ENCODE measurements around the gene DET1. TPM values are rescaled to one million over a fixed set of nuclear protein-coding genes. Genes with fewer than 3 reads are reported as not detected.

Gene DET1
- polyA plus RNA-seq, 1 of the 3 experiments (the other 2 are of a cell fraction) = 4.5 TPM

- Histone ChIP-seq H3K36me3 (replicated peaks in 1 of 2; ENCODE audit: control insufficient read depth in 1 of 2, insufficient read depth in 2 of 2, low read length in 1 of 2) (no peaks in the 10 kb centered on the region), H3K27me3 (ENCODE audit: insufficient read depth) (no peaks in the 10 kb centered on the region), H3K27ac (ENCODE audit: low read depth in 2 of 2, low read length in 1 of 2) (no peak overlapping the region), H3F3A (replicated peaks; ENCODE audit: insufficient read depth) (no peaks in the 10 kb centered on the region), H4K20me1 (ENCODE audit: insufficient read depth) (no peaks in the 10 kb centered on the region), H3K4me1 (ENCODE audit: control insufficient read depth in 1 of 2, insufficient read depth in 2 of 2, low read depth in 1 of 2, low read length in 1 of 2) (peaks cover 0 to 3% of the 10 kb centered on the region in 2 experiments; a peak in 1 of 4 replicates), H3K4me3 (ENCODE audit: low read depth in 2 of 2, low read length in 1 of 2) (no peak overlapping the region), H3K9me2 (no peaks in the 10 kb centered on the region), H3K9ac (no peak overlapping the region), H3K79me2 (ENCODE audit: insufficient read depth) (no peaks in the 10 kb centered on the region), H3K4me2 (no peak overlapping the region), H2AFZ (ENCODE audit: low read depth) (no peak overlapping the region), H3K9me3 (no peaks in the 10 kb centered on the region)
- WGBS (ENCODE audit: low lambda C conversion rate) = 23% methylated on average over 3 of the region's 3 CpGs
- CTCF ChIA-PET = interaction anchor here (1.3 kb wide), 1 partner anchor 35 kb away, joined by 3 read pairs; no protein-coding TSS in a partner anchor
- TF ChIP-seq RFX5 (IDR thresholded peaks at IDR 0.05; ENCODE audit: low read length) (no peak), NRF1 (IDR thresholded peaks at IDR 0.05; ENCODE audit: low read depth, low read length) (no peak), TCF12 (IDR thresholded peaks at IDR 0.05) (no peak), GATA2 (CRISPR knock-in tag; IDR thresholded peaks at IDR 0.05) (no peak), GABPA (IDR thresholded peaks at IDR 0.05; ENCODE audit: low read depth) (no peak)
- TF ChIP-seq, protein P1, sequence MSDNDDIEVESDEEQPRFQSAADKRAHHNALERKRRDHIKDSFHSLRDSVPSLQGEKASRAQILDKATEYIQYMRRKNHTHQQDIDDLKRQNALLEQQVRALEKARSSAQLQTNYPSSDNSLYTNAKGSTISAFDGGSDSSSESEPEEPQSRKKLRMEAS (IDR thresholded peaks at IDR 0.05; ENCODE audit: low read depth) = no peak
- no peak for DNase-seq
- POLR2A ChIA-PET = no interaction called here
These were observed 32.8 kb upstream of the DET1 start for GRCh38 chr15:88579322-88579721.

DNA sequence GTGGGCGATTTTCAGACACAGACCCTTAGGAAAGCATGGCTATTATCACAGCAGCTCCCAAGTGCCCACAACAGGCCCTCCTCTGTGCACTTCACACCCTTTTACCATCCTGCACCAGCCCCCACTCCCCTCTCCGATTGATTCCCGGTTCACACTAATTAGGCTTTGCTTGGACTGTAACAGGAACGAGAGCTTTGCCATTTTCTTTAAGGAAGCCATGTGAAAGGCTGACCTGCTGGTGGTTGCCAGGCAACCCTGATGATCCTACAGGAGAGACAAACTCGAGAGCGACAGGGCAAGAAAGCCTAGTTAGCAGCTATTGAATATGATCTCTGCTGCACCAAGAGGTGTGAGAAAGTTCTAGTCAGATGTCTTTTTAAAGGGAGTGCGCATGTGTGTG is 28.2 kb upstream of the DET1 start:
- no peaks in the 10 kb centered on the region for H3F3A ChIP-seq (replicated peaks; ENCODE audit: insufficient read depth)
- no peaks in the 10 kb centered on the region for H3K9me2 ChIP-seq
- WGBS (ENCODE audit: low lambda C conversion rate) = 48% methylated on average over 7 of the region's 7 CpGs
- ChIA-PET CTCF (interaction anchor here (1.4 kb wide), 1 partner anchor 107 kb away, joined by 4 read pairs; the partner anchor contains the start of genes MRPL46 and MRPS11), POLR2A (no interaction called here)
- H3K36me3 ChIP-seq (replicated peaks in 1 of 2; ENCODE audit: control insufficient read depth in 1 of 2, insufficient read depth in 2 of 2, low read length in 1 of 2) = no peaks in the 10 kb centered on the region
- H3K9me3 ChIP-seq = no peaks in the 10 kb centered on the region
- H3K4me2 ChIP-seq = no peak overlapping the region
- H2AFZ ChIP-seq (ENCODE audit: low read depth) = no peak overlapping the region
- no peak overlapping the region for H3K9ac ChIP-seq
- no peak for DNase-seq
- no peak overlapping the region for H3K4me3 ChIP-seq (ENCODE audit: low read depth in 2 of 2, low read length in 1 of 2)
- TF ChIP-seq POLR2AphosphoS5 (IDR thresholded peaks at IDR 0.05; ENCODE audit: low read depth, low read length) (no peak), EP300 (IDR thresholded peaks at IDR 0.05; ENCODE audit: borderline replicate concordance in 1 of 2, low read depth in 1 of 2, low read length in 1 of 2) (no peak), YY1 (IDR thresholded peaks at IDR 0.05; ENCODE audit: low read depth) (no peak), GABPA (IDR thresholded peaks at IDR 0.05; ENCODE audit: low read depth) (no peak), SIN3A (IDR thresholded peaks at IDR 0.05; ENCODE audit: borderline replicate concordance, low read depth, low read length) (no peak), RAD21 (IDR thresholded peaks at IDR 0.05; ENCODE audit: low read length) (no peak), NFIC (IDR thresholded peaks at IDR 0.05; ENCODE audit: borderline replicate concordance) (no peak), FOSL2 (IDR thresholded peaks at IDR 0.05; ENCODE audit: borderline replicate concordance, low read depth) (no peak), JUND (IDR thresholded peaks at IDR 0.05) (no peak), RXRA (IDR thresholded peaks at IDR 0.05; ENCODE audit: borderline replicate concordance, low read depth) (no peak), MXI1 (IDR thresholded peaks at IDR 0.05; ENCODE audit: low read depth, low read length) (no peak), FOXM1 (IDR thresholded peaks at IDR 0.05; ENCODE audit: low read depth) (no peak), NRF1 (IDR thresholded peaks at IDR 0.05; ENCODE audit: low read depth, low read length) (no peak)
- TF ChIP-seq, protein P2, sequence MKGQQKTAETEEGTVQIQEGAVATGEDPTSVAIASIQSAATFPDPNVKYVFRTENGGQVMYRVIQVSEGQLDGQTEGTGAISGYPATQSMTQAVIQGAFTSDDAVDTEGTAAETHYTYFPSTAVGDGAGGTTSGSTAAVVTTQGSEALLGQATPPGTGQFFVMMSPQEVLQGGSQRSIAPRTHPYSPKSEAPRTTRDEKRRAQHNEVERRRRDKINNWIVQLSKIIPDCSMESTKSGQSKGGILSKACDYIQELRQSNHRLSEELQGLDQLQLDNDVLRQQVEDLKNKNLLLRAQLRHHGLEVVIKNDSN (IDR thresholded peaks at IDR 0.05; ENCODE audit: borderline replicate concordance, low read depth) = no peak
- H3K79me2 ChIP-seq (ENCODE audit: insufficient read depth) = no peaks in the 10 kb centered on the region
- H4K20me1 ChIP-seq (ENCODE audit: insufficient read depth) = no peaks in the 10 kb centered on the region
- no peaks in the 10 kb centered on the region for H3K27me3 ChIP-seq (ENCODE audit: insufficient read depth)
- H3K27ac ChIP-seq (ENCODE audit: low read depth in 2 of 2, low read length in 1 of 2) = no peak overlapping the region
- H3K4me1 ChIP-seq (ENCODE audit: control insufficient read depth in 1 of 2, insufficient read depth in 2 of 2, low read depth in 1 of 2, low read length in 1 of 2) = peaks cover 0 to 23% of the 10 kb centered on the region in 2 experiments; a peak in 1 of 4 replicates
